ENCODE results near the gene PKD2L1. TPM values are rescaled to one million over a fixed set of nuclear protein-coding genes. Genes with fewer than 3 reads are reported as not detected.

The PKD2L1 gene
- total and polyA plus RNA-seq, 2 donors (not counting 1 experiment from before 2014, with no cell fraction given): 0.37 TPM; not detected in 1

DNA sequence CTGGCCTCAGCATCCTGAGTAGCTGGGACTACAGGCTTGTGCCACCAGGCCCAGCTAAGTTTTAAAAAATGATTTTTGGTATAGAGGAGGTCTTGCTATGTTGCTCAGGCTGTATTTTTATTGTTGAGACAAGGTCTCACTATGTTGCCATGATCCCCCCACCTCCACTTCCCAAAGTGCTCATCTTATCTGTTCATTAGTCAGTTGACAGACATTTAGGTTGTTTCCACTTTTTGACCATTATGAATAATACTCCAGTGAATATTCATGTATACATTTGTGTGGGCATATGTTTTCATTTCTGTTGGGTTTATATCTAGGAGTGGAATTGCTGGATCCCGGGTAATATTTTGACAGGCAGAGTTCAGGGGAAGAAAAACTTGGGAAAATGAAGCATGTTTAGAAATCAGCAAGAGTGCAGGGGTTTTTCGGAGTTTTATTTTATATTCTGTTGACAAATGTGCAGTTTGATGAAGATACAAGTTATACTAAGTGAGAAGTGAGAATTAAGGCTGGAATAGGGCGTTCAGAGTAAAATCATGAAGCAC is 14.3 kb upstream of the PKD2L1 start:
- Histone ChIP-seq H3K27ac (ENCODE audit: low read length in 2 of 2) (no peak overlapping the region), H3K9me3 (ENCODE audit: control extremely low read depth in 1 of 3, control insufficient read depth in 2 of 3, insufficient read depth in 1 of 3, low read length in 2 of 3) (no peaks in the 10 kb centered on the region), H3K36me3 (replicated peaks in 1 of 2; ENCODE audit: control extremely low read depth in 1 of 2, control insufficient read depth in 1 of 2, extremely low read depth in 1 of 2, insufficient read depth in 2 of 2, low read length in 1 of 2) (peaks cover 0 to 2% of the 10 kb centered on the region in 2 experiments), H3K4me3 (ENCODE audit: control extremely low read depth in 1 of 5, extremely low read depth in 1 of 5, insufficient read depth in 1 of 5, low read depth in 2 of 5, low read length in 4 of 5) (no peak overlapping the region), H2AFZ (ENCODE audit: insufficient read depth, low read depth, low read length, poor library complexity, severe bottlenecking) (no peak overlapping the region), H3K9ac (ENCODE audit: low read length) (no peak overlapping the region), H3K79me2 (ENCODE audit: control insufficient read depth, insufficient read depth, low read length) (no peaks in the 10 kb centered on the region), H3K4me1 (ENCODE audit: control insufficient read depth in 2 of 2, insufficient read depth in 2 of 2, low read length in 2 of 2) (peaks cover 23 to 34% of the 10 kb centered on the region in 2 donors), H4K20me1 (ENCODE audit: control insufficient read depth, insufficient read depth, low read length, poor library complexity, severe bottlenecking) (no peaks in the 10 kb centered on the region), H3K4me2 (replicated peaks; ENCODE audit: low read depth, low read length, poor library complexity, severe bottlenecking) (no peak overlapping the region), H3K27me3 (replicated peaks in 1 of 4; ENCODE audit: control extremely low read depth in 1 of 4, control insufficient read depth in 3 of 4, insufficient read depth in 4 of 4, low read length in 3 of 4) (peaks cover 0 to 8% (median 0%) of the 10 kb centered on the region in 4 experiments)
- H3K9me3 Mint-ChIP-seq (ENCODE audit: insufficient read depth): no peaks in the 10 kb centered on the region
- no peaks in the 10 kb centered on the region for H3K27me3 Mint-ChIP-seq
- no peak overlapping the region for H3K27ac Mint-ChIP-seq
- ChIA-PET POLR2A (interaction anchor here (0.6 kb wide), 1 partner anchor 12 kb away, joined by 4 read pairs; no protein-coding TSS in a partner anchor), CTCF (interaction anchor here (1.0 to 12.4 kb wide), 3 partner anchors 87 to 174 kb away, joined by 5 to 218 read pairs (median 6); no protein-coding TSS in a partner anchor)
- H3K4me1 Mint-ChIP-seq: peaks cover 37% of the 10 kb centered on the region
- peak overlapping the region; percentile 3 for H3K4me3 Mint-ChIP-seq
- DNase-seq (no peak), ATAC-seq (ENCODE audit: low read depth) (no peak)
- intact Hi-C loops (cut with micrococcal nuclease): no loop called here
- TF ChIP-seq EZH2 (IDR thresholded peaks at IDR 0.05; ENCODE audit: borderline replicate concordance, insufficient read depth, low read depth, low read length, poor library complexity, severe bottlenecking): no peak
- TF ChIP-seq, protein P1, sequence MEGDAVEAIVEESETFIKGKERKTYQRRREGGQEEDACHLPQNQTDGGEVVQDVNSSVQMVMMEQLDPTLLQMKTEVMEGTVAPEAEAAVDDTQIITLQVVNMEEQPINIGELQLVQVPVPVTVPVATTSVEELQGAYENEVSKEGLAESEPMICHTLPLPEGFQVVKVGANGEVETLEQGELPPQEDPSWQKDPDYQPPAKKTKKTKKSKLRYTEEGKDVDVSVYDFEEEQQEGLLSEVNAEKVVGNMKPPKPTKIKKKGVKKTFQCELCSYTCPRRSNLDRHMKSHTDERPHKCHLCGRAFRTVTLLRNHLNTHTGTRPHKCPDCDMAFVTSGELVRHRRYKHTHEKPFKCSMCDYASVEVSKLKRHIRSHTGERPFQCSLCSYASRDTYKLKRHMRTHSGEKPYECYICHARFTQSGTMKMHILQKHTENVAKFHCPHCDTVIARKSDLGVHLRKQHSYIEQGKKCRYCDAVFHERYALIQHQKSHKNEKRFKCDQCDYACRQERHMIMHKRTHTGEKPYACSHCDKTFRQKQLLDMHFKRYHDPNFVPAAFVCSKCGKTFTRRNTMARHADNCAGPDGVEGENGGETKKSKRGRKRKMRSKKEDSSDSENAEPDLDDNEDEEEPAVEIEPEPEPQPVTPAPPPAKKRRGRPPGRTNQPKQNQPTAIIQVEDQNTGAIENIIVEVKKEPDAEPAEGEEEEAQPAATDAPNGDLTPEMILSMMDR (IDR thresholded peaks at IDR 0.05): no peak
- WGBS (ENCODE audit: insufficient coverage): 93% methylated on average over 2 of the region's 3 CpGs

DNA sequence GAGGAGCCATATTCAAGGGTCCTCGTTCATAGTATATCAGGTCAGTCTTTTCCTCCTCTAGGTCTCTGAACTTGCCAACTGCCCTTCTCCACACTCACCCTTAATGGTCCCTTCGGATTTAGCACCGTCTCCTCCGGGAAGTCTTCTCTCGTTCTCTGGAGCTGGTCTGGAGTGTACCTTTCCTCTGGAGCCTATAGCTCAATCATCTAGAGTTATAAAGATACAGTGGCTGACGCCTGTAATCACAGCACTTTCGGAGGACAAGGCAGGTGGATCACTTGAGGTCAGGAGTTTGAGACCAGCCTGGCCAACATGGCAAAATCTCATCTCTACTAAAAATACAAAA is 12.6 kb upstream of the PKD2L1 start:
- CTCF ChIA-PET: interaction anchor here (1.4 to 12.4 kb wide), 2 partner anchors 89 to 176 kb away, joined by 4 to 218 read pairs; no protein-coding TSS in a partner anchor
- POLR2A ChIA-PET: no interaction called here
- H3K4me1 Mint-ChIP-seq: peaks cover 39% of the 10 kb centered on the region

More for the DNA sequence above, 12.6 kb upstream of the PKD2L1 start:
- H3K27ac ChIP-seq (ENCODE audit: low read length in 2 of 2): no peak overlapping the region
- H3K4me2 ChIP-seq (replicated peaks; ENCODE audit: low read depth, low read length, poor library complexity, severe bottlenecking): no peak overlapping the region
- no peaks in the 10 kb centered on the region for H4K20me1 ChIP-seq (ENCODE audit: control insufficient read depth, insufficient read depth, low read length, poor library complexity, severe bottlenecking)
- no peak for DNase-seq
- H3K36me3 ChIP-seq (replicated peaks in 1 of 2; ENCODE audit: control extremely low read depth in 1 of 2, control insufficient read depth in 1 of 2, extremely low read depth in 1 of 2, insufficient read depth in 2 of 2, low read length in 1 of 2): no peaks in the 10 kb centered on the region
- peaks cover 0 to 8% (median 0%) of the 10 kb centered on the region in 4 experiments for H3K27me3 ChIP-seq (replicated peaks in 1 of 4; ENCODE audit: control extremely low read depth in 1 of 4, control insufficient read depth in 3 of 4, insufficient read depth in 4 of 4, low read length in 3 of 4)
- H3K9ac ChIP-seq (ENCODE audit: low read length): no peak overlapping the region
- peaks cover 29 to 38% of the 10 kb centered on the region in 2 donors for H3K4me1 ChIP-seq (ENCODE audit: control insufficient read depth in 2 of 2, insufficient read depth in 2 of 2, low read length in 2 of 2)
- no peak overlapping the region for H3K4me3 ChIP-seq (ENCODE audit: control extremely low read depth in 1 of 5, extremely low read depth in 1 of 5, insufficient read depth in 1 of 5, low read depth in 2 of 5, low read length in 4 of 5)
- TF ChIP-seq, protein P1 (IDR thresholded peaks at IDR 0.05): no peak
- no peak for TF ChIP-seq EZH2 (IDR thresholded peaks at IDR 0.05; ENCODE audit: borderline replicate concordance, insufficient read depth, low read depth, low read length, poor library complexity, severe bottlenecking)
- no peaks in the 10 kb centered on the region for H3K9me3 ChIP-seq (ENCODE audit: control extremely low read depth in 1 of 3, control insufficient read depth in 2 of 3, insufficient read depth in 1 of 3, low read length in 2 of 3)
- no peaks in the 10 kb centered on the region for H3K9me3 Mint-ChIP-seq (ENCODE audit: insufficient read depth)
- WGBS (ENCODE audit: insufficient coverage): 50% methylated on average over 1 of the region's 7 CpGs
- H3K4me3 Mint-ChIP-seq: no peak overlapping the region
- H3K27me3 Mint-ChIP-seq: no peaks in the 10 kb centered on the region
- no peaks in the 10 kb centered on the region for H3K79me2 ChIP-seq (ENCODE audit: control insufficient read depth, insufficient read depth, low read length)
- no peak for ATAC-seq (ENCODE audit: low read depth)
- no peak overlapping the region for H2AFZ ChIP-seq (ENCODE audit: insufficient read depth, low read depth, low read length, poor library complexity, severe bottlenecking)
- no peak overlapping the region for H3K27ac Mint-ChIP-seq
- intact Hi-C loops (cut with micrococcal nuclease): no loop called here

Measured in B cell (primary cell).